ENCODE data around the gene MMP7.

DNA sequence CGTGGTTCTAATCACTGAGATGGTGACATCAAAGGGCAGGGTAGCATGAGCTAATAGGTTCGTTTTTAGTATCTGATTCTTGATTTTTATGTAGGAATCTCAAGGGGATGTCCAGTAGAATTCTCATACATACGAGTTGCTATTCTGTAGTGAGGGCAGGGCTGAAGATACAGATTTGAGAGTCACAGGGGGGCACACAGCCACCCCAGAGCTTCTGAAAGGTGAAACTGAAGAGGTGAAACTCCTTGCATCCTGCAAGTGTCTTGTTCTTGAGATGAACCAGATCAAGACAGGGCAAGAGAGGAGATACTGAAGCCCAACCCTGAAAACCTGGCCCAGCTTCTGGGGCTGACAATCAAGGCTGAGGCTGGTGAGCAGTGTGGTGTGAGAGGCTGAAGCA, 42.3 kb downstream of the MMP7 start:
- TF ChIP-seq SREBF2 (IDR thresholded peaks at IDR 0.05) (no peak), RFX5 (IDR thresholded peaks at IDR 0.05) (no peak), RAD21 (conservative IDR thresholded peaks at IDR 0.05 in 1 of 2, IDR thresholded peaks at IDR 0.05 in 1 of 2) (no peak), ELK1 (IDR thresholded peaks at IDR 0.05; ENCODE audit: low read depth, low read length) (no peak), PHF8 (IDR thresholded peaks at IDR 0.05; ENCODE audit: borderline replicate concordance, low read depth) (no peak)
- TF ChIP-seq, protein P1, sequence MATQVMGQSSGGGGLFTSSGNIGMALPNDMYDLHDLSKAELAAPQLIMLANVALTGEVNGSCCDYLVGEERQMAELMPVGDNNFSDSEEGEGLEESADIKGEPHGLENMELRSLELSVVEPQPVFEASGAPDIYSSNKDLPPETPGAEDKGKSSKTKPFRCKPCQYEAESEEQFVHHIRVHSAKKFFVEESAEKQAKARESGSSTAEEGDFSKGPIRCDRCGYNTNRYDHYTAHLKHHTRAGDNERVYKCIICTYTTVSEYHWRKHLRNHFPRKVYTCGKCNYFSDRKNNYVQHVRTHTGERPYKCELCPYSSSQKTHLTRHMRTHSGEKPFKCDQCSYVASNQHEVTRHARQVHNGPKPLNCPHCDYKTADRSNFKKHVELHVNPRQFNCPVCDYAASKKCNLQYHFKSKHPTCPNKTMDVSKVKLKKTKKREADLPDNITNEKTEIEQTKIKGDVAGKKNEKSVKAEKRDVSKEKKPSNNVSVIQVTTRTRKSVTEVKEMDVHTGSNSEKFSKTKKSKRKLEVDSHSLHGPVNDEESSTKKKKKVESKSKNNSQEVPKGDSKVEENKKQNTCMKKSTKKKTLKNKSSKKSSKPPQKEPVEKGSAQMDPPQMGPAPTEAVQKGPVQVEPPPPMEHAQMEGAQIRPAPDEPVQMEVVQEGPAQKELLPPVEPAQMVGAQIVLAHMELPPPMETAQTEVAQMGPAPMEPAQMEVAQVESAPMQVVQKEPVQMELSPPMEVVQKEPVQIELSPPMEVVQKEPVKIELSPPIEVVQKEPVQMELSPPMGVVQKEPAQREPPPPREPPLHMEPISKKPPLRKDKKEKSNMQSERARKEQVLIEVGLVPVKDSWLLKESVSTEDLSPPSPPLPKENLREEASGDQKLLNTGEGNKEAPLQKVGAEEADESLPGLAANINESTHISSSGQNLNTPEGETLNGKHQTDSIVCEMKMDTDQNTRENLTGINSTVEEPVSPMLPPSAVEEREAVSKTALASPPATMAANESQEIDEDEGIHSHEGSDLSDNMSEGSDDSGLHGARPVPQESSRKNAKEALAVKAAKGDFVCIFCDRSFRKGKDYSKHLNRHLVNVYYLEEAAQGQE (IDR thresholded peaks at IDR 0.05): no peak
- TF ChIP-seq, protein P2, sequence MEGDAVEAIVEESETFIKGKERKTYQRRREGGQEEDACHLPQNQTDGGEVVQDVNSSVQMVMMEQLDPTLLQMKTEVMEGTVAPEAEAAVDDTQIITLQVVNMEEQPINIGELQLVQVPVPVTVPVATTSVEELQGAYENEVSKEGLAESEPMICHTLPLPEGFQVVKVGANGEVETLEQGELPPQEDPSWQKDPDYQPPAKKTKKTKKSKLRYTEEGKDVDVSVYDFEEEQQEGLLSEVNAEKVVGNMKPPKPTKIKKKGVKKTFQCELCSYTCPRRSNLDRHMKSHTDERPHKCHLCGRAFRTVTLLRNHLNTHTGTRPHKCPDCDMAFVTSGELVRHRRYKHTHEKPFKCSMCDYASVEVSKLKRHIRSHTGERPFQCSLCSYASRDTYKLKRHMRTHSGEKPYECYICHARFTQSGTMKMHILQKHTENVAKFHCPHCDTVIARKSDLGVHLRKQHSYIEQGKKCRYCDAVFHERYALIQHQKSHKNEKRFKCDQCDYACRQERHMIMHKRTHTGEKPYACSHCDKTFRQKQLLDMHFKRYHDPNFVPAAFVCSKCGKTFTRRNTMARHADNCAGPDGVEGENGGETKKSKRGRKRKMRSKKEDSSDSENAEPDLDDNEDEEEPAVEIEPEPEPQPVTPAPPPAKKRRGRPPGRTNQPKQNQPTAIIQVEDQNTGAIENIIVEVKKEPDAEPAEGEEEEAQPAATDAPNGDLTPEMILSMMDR (IDR thresholded peaks at IDR 0.05): no peak

All from A549 (cell line).